ENCODE results near the gene NFIA.

The NFIA gene

DNA sequence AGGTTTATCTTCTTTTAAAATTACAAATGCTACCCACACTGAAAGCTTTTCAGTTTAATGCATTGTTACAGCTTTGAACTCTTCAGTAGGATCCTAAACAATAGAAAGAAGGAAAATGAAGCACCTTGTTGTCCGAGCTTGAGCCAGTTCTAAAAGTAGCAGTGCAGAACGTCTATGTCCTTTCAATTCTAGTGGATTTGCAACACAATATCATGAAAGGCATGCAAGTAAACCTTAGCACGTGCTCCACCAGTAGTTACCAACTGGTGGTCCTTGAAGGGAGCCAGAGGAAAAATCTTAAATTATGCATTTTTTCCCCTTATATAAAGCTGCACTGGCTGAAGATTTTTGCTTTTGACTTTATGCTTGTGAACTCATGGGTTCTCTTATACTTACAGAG is 208.2 kb downstream of the NFIA start:
- no peak for DNase-seq (ENCODE audit: low read depth in 2 of 3, low spot score in 2 of 3)

DNA sequence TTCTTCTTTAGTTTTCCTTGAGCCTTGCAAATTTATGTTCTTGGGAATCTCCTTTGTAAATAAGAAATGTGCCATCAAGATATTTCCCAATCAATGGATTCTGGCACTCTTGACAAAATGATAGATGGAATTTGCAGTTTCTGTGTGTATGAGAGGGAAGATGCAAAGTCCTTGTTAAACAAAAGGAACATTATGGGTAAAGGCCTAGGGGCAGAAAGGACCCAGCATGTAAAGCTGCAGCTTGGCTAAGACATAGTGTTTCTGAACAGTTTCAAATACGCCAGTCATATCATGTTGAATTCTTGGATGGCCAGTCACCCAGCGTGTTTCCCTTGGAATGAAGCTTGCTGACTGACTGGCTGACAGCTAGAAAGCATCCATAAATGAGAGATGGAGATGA is 210.8 kb downstream of the NFIA start:
- DNase-seq (ENCODE audit: low read depth in 2 of 3, low spot score in 2 of 3): no peak

DNA sequence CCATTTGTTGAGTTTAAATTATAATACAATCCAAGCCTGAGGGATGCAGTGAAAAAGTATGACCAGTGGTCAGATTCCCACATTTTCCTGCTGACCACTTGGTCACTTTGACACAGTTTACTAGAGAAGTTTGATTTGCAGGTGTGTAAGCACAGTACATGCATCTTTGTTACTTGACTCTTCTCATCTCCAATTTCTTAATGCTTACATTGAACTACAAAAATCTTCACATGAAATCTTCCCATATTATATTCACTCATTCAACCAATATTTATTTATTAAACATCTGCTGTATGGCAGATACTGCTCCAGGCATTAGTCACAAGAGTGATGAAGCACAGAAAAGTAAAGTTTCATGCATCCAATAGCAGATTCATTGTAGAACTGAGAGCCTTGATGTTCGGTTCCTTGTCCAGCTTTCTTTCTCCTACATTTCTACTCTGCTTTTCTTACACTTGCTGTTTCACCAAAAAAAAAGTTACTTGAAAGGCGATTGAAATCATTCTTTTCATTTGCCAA is 211.7 kb downstream of the NFIA start:
- DNase-seq (ENCODE audit: low read depth in 2 of 3, low spot score in 2 of 3): no peak

DNA sequence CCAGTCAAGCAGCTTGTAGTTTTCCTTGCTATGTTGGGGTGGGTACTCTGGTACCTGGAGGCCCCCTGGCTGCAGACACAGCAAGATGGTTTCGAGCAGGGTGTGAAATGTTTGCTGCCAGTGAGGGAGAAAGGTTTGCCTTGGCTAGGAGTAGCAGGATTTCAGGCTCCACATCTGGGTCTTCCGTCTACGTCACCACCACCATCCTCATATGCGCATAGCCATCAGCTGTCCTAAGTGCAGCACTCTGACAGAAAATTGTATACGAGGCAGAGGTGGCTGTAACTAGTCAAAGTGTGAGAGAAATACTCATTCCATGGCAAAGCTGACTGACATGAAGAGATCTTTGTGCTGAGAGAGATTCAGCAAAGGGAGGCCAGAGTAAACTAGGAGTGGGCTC is 212.6 kb downstream of the NFIA start:
- no peak for DNase-seq (ENCODE audit: low read depth in 2 of 3, low spot score in 2 of 3)

DNA sequence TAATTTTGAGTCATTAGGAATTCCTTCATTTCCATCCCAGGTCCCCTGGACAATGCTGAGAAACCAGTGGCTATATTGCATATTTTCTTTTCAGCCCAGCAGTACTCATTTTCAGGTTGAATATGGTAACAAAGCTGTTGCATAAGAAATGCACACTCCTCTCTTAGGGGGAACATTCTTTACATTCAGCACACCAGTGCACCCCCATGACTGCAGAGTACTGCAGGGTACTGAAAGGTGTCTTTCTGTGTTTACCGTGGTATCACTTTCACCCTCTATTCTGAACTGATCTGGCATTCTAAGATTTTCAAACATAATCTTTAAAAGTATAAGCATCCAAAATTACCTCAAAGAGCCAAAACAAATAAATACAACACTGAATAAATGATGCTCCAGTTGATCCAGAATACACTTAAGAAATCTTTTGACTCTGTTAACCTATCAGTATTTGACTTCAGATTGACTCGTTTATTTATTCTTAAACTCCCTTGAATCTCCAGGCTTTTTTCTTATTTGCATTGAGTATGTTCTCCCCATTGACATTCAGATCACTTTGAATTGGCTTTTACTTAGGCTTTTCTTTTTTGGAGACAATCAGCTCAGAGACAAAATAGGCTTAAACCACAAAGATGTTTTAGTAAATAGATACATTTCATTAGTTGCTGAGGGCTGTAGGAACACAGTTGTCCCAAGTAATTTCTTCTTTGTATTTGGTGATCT is 213.6 kb downstream of the NFIA start:
- DNase-seq (ENCODE audit: low read depth in 2 of 3, low spot score in 2 of 3): no peak

DNA sequence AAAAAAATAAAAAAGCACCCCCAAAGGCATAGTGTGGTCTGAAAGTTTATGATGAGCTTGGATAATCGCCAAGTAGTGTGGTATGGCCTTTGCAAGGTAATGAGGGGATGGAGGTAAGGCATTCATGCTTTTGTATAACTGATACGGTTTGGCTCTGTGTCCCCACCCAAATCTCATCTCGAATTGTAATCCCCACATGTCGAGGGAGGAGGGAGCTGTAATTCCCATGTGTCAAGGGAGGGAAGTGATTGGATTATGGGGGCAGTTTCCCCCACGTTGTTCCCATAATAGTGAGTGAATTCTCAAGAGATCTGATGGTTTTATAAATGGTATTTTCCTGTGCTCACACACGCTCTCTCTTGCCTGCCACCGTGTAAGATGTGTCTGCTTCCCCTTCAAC is 215.5 kb downstream of the NFIA start:
- DNase-seq (ENCODE audit: low read depth in 2 of 3, low spot score in 2 of 3): no peak

DNA sequence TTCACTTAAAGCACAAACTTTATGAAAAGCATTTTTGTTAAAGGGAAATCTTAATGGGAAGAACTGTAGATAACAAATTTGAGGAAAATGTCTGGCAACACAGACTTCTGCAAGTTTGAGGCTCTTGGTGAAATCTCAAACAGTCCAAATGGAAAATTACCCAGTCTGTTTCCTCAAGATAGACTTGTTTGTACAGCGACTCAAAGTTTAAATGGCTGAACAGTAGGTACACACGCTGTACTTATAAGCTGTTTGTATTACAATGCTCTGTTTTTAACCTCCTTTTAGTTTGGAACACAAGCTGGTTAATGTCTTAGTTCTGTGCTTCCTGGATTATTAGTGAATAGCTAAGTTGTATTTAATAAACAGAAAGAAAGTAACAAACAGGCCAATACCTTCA is 217.1 kb downstream of the NFIA start:
- DNase-seq (ENCODE audit: low read depth in 2 of 3, low spot score in 2 of 3): no peak

DNA sequence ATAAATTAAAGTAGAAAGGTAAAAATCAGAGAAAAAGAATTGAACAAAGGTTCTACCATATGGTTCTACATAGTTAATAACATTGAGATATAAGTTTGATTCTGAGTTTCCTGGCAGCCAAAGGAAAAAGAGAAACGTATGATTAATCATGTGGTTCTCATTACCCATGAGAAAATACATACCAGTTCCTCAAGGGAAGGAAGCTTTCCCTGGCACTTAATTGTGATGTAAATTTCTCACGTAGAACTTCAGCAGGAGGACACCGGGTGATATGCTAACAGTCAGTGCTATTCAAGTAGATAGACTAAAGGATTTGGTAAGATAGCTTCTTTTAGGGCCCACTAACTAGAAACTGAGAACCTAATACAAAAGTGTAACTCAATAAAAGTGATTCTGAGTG is 218.5 kb downstream of the NFIA start:
- no peak for DNase-seq (ENCODE audit: low read depth in 2 of 3, low spot score in 2 of 3)

DNA sequence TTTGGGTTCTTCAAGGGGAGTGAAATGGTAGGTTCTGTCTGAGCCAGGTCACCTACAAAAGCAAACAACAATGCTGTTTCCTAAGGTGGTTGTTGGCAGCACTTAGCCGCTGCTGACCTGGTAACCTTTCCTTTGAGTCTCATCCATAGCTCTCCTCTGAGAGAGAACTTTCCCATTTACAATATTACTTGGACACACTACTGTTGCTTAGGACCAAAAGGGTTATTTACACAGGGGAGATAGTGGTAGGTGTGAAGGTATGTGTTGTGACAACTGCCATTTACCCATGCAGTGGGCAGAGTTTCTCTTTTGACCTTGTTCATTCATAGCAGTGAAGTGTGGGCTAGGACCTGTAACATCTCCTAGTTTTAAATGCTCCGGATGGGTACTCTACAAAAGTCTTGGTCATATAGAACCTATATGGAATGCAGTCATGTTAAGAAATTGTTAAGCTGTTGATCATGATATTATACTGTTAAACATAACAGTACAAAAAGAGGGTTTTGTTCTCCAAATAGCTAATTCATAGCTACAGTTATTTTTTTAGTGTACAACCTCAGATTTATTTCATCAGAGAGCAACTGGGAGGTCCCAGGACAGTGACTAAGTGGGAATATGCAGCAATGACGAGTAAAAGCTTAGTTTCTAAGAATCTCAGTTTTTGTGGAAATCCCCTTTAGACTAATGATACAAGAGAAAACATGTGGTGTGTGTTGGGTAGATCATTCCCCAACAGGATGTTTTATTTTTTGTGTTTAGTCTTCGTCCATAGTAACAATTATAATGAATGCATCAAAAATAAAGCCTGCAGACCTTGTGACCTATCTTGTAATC is 219.7 kb downstream of the NFIA start:
- no peak for DNase-seq (ENCODE audit: low read depth in 2 of 3, low spot score in 2 of 3)

DNA sequence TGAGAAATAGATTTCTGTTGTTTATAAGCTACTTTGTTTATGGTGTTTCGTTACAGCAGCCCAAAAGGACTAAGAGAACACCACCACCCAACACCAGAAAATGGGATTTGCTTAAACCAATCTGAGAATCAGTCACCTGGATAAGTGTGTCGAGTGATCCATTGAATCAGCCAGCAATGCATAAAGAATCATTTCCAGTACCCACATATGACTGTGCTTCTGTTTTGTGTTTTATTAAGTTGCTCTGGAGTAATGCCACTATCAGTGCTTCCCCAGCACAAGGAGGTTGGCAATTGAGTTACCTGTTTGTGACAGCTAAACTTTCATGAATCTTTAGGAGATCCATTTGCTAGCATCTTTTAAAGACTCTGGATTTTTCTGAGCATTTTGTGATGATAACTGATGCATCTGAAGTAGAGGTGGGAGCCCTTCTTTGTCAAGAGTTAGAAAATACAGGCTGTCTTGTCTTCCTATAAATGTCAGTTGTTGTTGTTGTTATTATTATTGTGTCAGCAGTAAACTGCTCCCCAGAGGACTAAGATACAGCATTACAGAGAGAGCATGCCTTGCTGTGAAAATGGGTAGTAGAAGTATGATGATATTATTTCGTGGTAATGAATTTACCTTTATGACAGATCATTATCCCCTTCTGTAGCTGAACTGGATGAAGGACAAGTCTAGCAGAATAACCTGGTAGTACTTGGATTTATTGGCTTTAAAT is 225.2 kb downstream of the NFIA start:
- DNase-seq (ENCODE audit: low read depth in 2 of 3, low spot score in 2 of 3): no peak

DNA sequence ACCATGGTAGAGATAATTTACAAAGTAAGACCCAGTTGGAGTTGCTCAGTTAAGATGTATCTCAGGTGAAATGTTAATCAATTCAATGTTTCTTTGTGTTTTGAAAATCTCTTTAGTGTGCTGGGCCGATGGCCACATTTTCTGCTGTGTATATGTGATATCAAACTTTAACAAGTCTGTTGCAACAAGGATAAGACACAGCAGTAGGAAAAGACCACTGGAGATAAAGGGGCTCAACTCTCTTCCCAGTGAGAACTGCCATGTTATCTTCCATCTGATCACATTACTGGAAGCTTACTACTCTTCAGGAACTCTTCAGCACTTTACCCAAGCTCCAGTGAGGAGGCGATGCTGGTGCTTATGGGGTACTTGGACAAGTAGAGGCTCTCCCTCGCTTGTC is 227.7 kb downstream of the NFIA start:
- DNase-seq (ENCODE audit: low read depth in 2 of 3, low spot score in 2 of 3): no peak

DNA sequence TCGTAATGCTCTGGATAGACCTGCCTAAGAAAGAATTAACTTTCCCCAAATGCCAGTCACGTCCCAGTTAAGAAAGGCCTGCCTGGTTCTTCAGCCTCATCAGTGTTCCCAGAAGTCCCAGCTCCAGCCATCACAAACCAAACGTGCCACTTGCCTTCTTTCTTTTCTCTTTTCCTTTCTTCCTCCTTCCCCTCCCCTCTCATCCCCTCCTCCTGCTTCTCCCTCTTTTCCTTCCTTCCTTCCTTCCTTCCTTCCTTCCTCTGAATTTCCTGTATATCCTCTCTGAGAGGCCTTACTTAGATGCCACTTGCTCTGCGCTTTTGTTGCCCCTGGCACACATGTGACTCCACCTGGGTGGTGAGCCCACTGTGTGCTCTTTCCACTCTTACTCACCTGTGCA is 228.2 kb downstream of the NFIA start:
- no peak for DNase-seq (ENCODE audit: low read depth in 2 of 3, low spot score in 2 of 3)

DNA sequence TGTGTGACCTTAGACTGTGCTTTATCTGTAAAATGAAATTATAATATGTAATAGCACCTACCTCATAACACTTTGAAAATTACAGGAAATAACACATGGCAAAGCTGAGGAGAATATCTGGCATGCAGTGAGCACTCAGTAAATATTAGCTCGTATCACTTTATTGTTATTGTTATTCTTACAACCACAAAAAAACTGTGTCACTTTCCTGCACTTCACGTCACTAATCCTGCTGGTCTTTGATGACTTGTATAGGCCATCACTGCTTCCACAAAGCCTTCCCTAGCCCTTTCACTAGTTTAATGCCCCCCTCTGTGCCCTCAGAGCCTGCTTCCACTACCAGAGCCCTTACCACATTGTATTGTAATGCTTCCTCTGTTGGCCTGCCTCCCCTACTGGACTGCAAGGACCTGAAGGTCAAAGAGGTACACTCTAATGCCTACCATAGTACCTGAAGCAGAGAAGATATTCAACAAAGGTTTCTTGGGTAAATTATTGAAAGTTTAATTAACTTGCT is 231.6 kb downstream of the NFIA start:
- DNase-seq (ENCODE audit: low read depth in 2 of 3, low spot score in 2 of 3): no peak

DNA sequence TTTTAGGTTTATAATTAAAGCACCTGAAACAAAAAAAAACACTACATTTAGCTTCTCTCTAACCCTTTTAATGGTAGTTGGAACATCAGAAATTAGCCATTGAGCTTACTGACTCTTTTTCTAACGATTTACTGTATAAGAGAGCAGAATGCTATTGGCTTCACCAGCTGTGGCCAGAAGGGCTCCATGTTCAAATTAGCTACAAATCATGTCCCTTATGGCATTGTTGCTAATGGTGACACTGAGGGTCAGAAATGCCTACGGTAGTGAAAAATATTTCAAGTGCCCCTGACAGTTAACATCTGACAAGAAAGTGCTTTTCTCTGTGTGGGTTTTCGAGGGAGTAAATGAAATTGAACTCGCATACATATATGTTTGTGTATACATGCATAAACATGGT is 232.7 kb downstream of the NFIA start:
- DNase-seq (ENCODE audit: low read depth in 2 of 3, low spot score in 2 of 3): no peak

DNA sequence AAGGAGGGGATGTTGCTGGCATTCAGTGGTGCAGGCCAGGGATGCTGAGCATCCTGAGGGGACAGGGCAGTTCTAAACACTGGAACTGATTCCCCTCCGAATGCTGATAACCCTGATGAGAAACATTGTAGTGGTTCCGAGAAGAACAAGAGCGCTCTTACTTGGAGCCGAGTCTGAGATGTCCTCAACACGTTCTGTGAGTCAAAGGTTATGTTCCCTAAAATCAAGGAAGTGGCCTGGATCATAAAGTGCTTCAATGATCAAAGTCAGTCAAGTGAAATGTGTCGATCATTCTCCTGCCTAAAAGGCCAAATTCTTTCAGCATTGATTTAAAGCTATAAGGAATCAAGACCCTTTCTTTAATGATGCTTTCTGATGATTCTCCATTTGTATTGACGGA is 234.1 kb downstream of the NFIA start:
- no peak for DNase-seq (ENCODE audit: low read depth in 2 of 3, low spot score in 2 of 3)

DNA sequence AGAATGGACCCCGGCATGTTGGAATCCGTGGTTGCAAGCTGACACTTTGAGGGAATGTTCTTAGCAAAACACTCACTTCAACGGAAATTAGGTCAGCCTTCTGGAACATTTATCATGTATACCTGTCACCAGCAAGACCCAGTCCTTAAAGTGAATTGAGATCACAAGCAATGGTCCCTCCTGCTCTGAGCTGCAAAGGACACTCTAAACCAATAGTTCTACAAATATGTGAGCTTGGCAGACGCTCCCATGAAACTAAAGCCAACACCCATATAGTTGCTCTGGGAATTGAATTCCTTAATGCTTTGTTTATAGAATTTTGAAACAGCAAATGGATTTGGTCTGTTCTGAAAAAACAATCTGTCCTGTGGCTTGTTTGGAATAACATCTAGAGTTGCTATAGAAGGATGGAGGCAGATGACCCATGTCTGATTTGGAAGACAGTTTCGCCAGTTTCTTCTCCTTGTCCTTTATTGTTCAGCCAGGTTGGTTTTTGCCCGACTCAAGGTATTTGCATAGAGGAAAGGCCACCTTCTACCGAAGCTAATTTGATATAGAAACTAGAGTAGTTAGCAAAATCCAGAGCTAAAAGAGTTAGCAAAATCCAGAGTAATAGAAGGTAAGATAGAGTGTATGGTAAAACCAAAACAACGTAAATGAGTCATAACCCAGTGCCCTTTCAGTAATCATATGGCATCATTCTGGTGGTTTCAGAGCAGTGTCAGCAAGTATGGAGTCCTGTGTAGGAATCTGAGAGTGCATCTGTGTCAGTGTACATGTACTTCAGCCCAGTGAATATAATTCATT is 236.2 kb downstream of the NFIA start:
- DNase-seq (ENCODE audit: low read depth in 2 of 3, low spot score in 2 of 3): no peak

DNA sequence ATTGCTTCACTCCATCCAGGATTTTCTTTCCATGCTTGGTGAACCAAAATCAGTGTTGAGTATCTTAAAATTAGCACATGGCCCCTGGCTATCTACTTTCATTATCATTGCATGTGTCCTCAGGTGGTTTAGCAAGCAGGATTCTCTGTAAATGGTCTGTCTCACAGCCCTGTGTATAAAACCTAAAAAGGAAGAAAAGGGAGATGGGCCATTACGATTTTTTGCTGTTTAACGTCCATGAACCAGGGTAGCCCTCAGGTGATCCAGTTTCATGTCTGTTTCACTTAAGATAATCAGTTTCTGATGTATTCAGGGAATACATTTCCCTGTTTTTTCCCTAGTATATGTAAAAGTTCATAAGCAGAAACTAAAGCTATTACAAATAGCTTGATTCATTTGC is 238.2 kb downstream of the NFIA start:
- no peak for DNase-seq (ENCODE audit: low read depth in 2 of 3, low spot score in 2 of 3)

DNA sequence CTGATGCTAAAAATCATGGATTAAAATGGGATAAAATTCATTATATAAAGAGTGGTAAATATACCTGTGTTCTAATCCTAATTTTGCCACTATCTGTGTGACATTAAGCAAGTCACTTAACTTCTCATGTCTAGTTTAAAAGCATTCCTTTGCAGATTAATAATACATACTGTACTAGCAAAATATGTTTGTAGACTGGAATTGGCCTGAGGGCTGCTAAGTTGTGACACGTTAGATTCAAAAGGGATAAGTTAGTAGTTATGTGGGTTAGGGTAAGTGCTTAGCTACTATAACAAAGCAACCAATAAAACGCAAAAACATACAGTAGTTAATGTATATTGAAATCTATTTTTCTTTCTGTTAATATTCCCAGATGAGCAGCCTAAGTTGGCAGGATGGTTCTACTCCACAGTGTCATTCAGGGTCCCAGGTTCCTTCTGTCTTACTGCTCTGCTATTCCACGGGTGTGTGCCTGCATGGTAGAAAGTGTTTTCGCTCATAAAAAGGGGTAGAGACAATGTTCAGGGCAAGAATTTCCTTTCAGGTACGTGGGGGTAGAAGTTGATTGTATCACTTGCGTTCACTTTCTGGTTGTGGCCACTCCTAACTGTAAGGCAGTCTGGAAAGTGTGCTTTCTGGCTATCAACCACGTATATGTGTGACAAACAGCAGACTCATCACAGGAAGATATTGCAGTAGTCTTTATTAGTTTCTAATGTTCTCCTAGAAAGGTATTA is 239.8 kb downstream of the NFIA start:
- DNase-seq (ENCODE audit: low read depth in 2 of 3, low spot score in 2 of 3): no peak

DNA sequence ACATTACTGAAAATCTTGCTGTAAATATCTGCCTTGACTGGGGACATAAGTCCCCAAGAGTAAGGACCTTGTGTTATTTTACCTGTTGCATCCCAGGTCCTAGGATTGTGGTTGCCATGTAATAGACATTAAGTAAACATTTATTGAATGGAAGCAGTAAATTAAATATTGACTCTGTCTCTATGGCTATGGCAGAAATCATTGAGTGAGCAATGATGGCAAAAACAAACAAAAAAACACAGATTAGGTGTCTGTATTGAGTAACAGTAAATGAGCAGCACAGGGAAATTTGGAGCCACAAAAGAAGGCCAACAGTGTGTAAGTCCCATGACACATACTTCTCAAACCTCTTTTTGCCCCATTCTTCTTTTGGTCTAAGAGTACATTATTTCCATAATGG is 240.4 kb downstream of the NFIA start:
- DNase-seq (ENCODE audit: low read depth in 2 of 3, low spot score in 2 of 3): no peak

DNA sequence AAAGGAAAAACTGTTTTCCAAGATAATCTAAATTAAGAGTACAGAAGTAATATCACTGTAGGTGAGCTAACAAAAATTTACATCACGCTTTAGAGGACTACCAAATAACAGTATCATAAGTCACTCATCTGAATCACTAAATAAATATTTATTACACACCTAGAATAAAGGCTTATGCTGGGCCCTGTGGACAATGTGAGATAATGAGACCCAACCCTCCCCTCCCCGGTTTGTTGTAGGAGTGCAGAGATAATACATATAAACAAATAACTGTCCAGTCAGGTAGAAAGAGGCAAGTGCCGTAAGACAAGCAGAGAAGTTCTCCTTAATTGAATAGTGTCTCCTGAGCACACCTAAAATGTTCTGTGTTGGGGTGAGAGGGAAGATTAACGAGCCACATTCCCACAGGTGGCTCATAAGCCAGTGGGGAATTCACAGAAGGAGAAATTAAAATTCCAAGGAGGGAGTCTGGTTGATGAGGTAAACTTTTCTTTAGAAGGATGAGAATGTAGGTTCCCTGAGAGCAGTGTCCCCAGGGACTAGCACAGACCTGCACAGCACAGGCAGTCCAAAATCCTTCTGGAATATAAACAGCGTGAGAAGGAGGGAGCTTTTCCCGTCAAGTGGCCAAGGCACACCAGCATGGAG is 241.4 kb downstream of the NFIA start:
- no peak for DNase-seq (ENCODE audit: low read depth in 2 of 3, low spot score in 2 of 3)

All from activated CD8-positive, alpha-beta memory T cell treated with anti-CD3 and anti-CD28 coated beads for 48 hours (primary cell).